Esophagus squamous epithelium (tissue), 5 donors: Measurements from ENCODE around the gene RITA1. TPM values are rescaled to one million over a fixed set of nuclear protein-coding genes. Genes with fewer than 3 reads are reported as not detected.
"Not testable (repeated sequence)": the region's sequence is repeated elsewhere in the genome, so short reads cannot be mapped to it uniquely, and the experiment has no call there.

Source experiments
- DNase-seq: peaks from one replicate; lab custom pipeline; 2025; lab: John Stamatoyannopoulos, UW
- H3K27ac ChIP-seq, 4 donors: fragments of 200-600 bp; sonication (generic); one replicate each; pipeline ENCODE4 v1.5.1; 2016 to 2019; ENCODE audit warnings: mild to moderate bottlenecking in 1 of 4
- H3K27me3 ChIP-seq, 4 donors: fragments of 200-600 bp; sonication (generic); 1 replicate in 3 of 4; 2 replicates in 1 of 4; pipeline versions ENCODE4 v1.5.1 to v1.6.0; 2017 to 2021; ENCODE audit warnings: antibody characterized with exemption in 1 of 4
- H3K36me3 ChIP-seq, 3 donors: fragments of 200-600 bp; sonication (generic); one replicate each; pipeline ENCODE4 v1.5.1; 2016 to 2019
- H3K4me1 ChIP-seq, 3 donors: fragments of 200-600 bp; sonication (generic); one replicate each; pipeline ENCODE4 v1.5.1; 2017 to 2019
- H3K4me3 ChIP-seq, 4 donors: fragments of 200-600 bp; sonication (generic); 1 replicate in 3 of 4; 2 replicates in 1 of 4; pipeline ENCODE4 v1.5.1; 2016 to 2019; ENCODE audit warnings: mild to moderate bottlenecking in 2 of 4, moderate library complexity in 1 of 4
- H3K9me3 ChIP-seq, 3 donors: fragments of 200-600 bp; sonication (generic); one replicate each; pipeline ENCODE4 v1.5.1; 2016 to 2019
- CTCF ChIP-seq, 6 experiments: fragments of 450-650 bp in 4 of 6; fragments of 200-600 bp in 2 of 6; sonication (generic) in 2 of 6; IDR thresholded peaks; one replicate each; pipeline ENCODE4 v1.5.1; 2016 to 2019; ENCODE audit warnings: antibody characterized with exemption in 6 of 6, mild to moderate bottlenecking in 4 of 6, moderate library complexity in 4 of 6
- POLR2A ChIP-seq, 4 donors: fragments of 450-650 bp; IDR thresholded peaks; one replicate each; pipeline ENCODE4 v1.6.1; 2017; ENCODE audit warnings: antibody characterized with exemption in 4 of 4, mild to moderate bottlenecking in 4 of 4, moderate library complexity in 3 of 4
- whole genome bisulfite sequencing, 2 donors: methylation state at CpG; one replicate each; pipeline ENCODE4 v1.1.5; 2018; 5-methylcytosine and 5-hydroxymethylcytosine counted together
- intact Hi-C: fragments of 100-400 bp; cut with DNase I; formaldehyde crosslinking; loops from one replicate; pipeline ENCODE4 v1.15.0; 2022
- total RNA-seq, 4 donors: library from RNA; depleted of rRNA; stranded (reverse); fragments of >200 nt; gene quantifications; one replicate each; pipeline ENCODE4 v1.1.0, GENCODE V29; 2016
- donor health status: DM: yes; HTN: yes; CAD: no.

The RITA1 gene
- total RNA-seq, 4 donors from 2014 or later: 17.0 to 30.0 (median 20.3) TPM

- H3K9me3 ChIP-seq: no peaks in the 10 kb centered on the region
- intact Hi-C loops: loop anchor here (10.0 kb wide), 1 partner anchor 222 kb away; the partner anchor contains the start of gene SDSL
- H3K27me3 ChIP-seq: no peaks in the 10 kb centered on the region
- DNase-seq: no peak
- peaks cover 0 to 24% (median 11%) of the 10 kb centered on the region in 3 donors for H3K4me1 ChIP-seq
- no peak for TF ChIP-seq POLR2A (IDR thresholded peaks at IDR 0.05)
- no peak for TF ChIP-seq CTCF (IDR thresholded peaks at IDR 0.05)
- no peak overlapping the region for H3K4me3 ChIP-seq
- H3K36me3 ChIP-seq: no peaks in the 10 kb centered on the region
- 93 to 100% methylated on average over 1 to 3 of the region's 4 CpGs for WGBS, 2 donors
- H3K27ac ChIP-seq: no peak overlapping the region
Measured at GRCh38 chr12:113202300-113203075, 17.0 kb downstream of the RITA1 start.

- TF ChIP-seq CTCF (IDR thresholded peaks at IDR 0.05): no peak
- TF ChIP-seq POLR2A (IDR thresholded peaks at IDR 0.05): no peak
- peak overlapping the region in 3 of 4 donors; percentile 19 to 66 (median 60) for H3K27ac ChIP-seq
- WGBS, 2 donors: 85 to 91% methylated on average over 7 to 8 of the region's 8 CpGs
- DNase-seq: no peak
- peaks cover 4 to 34% (median 11%) of the 10 kb centered on the region in 3 donors for H3K4me1 ChIP-seq
- no peaks in the 10 kb centered on the region for H3K27me3 ChIP-seq
- H3K36me3 ChIP-seq: no peaks in the 10 kb centered on the region
- intact Hi-C loops: loop anchor here (10.0 kb wide), 1 partner anchor 221 kb away; the partner anchor contains the start of gene SDSL
- H3K9me3 ChIP-seq: no peaks in the 10 kb centered on the region
- H3K4me3 ChIP-seq: no peak overlapping the region
Measured at GRCh38 chr12:113203852-113204760, 18.6 kb downstream of the RITA1 start.

- Histone ChIP-seq H3K27me3 (no peaks in the 10 kb centered on the region), H3K4me1 (peaks cover 5 to 39% (median 11%) of the 10 kb centered on the region in 3 donors), H3K27ac (peak overlapping the region in 3 of 4 donors; percentile 19 to 66 (median 60)), H3K9me3 (no peaks in the 10 kb centered on the region), H3K36me3 (no peaks in the 10 kb centered on the region), H3K4me3 (no peak overlapping the region)
- WGBS, 2 donors: 79 to 84% methylated on average over 3 of the region's 3 CpGs
- intact Hi-C loops: loop anchor here (10.0 kb wide), 1 partner anchor 220 kb away; the partner anchor contains the start of gene SDSL
- DNase-seq: no peak
- TF ChIP-seq CTCF (IDR thresholded peaks at IDR 0.05) (no peak), POLR2A (IDR thresholded peaks at IDR 0.05) (no peak)
Measured at GRCh38 chr12:113204804-113205203, 19.3 kb downstream of the RITA1 start.

- not testable (repeated sequence) for H3K9me3 ChIP-seq, H3K27ac ChIP-seq, DNase-seq, H3K36me3 ChIP-seq, H3K4me3 ChIP-seq, H3K27me3 ChIP-seq
- WGBS, 2 donors: 96 to 98% methylated on average over 5 of the region's 5 CpGs
- intact Hi-C loops: loop anchor here (10.0 kb wide), 1 partner anchor 218 kb away; the partner anchor contains the start of gene SDSL
- peaks cover 5 to 39% (median 11%) of the 10 kb centered on the region in 3 donors for H3K4me1 ChIP-seq
Measured at GRCh38 chr12:113206802-113207201, 21.3 kb downstream of the RITA1 start.

- no peak for TF ChIP-seq POLR2A (IDR thresholded peaks at IDR 0.05)
- TF ChIP-seq CTCF (IDR thresholded peaks at IDR 0.05): no peak
- WGBS, 2 donors: 53 to 69% methylated on average over 6 of the region's 6 CpGs
Measured at GRCh38 chr12:113207613-113208040, 22.1 kb downstream of the RITA1 start.

More at GRCh38 chr12:113207613-113208040, 22.1 kb downstream of the RITA1 start:
- no peaks in the 10 kb centered on the region for H3K27me3 ChIP-seq
- H3K4me1 ChIP-seq: peaks cover 5 to 39% (median 11%) of the 10 kb centered on the region in 3 donors
- intact Hi-C loops: loop anchor here (10.0 kb wide), 1 partner anchor 217 kb away; the partner anchor contains the start of gene SDSL
- no peak overlapping the region for H3K4me3 ChIP-seq
- no peaks in the 10 kb centered on the region for H3K36me3 ChIP-seq
- DNase-seq: no peak
- peak overlapping the region in 1 of 4 donors; percentile 70 for H3K27ac ChIP-seq
- H3K9me3 ChIP-seq: no peaks in the 10 kb centered on the region
